Colonic mucosa (tissue), 4 donors: ENCODE measurements around the gene PYGL. TPM values are rescaled to one million over a fixed set of nuclear protein-coding genes. Genes with fewer than 3 reads are reported as not detected.
"Not testable (repeated sequence)": the region's sequence is repeated elsewhere in the genome, so short reads cannot be mapped to it uniquely, and the experiment has no call there.

Experiments
- DNase-seq: peaks from one replicate; pipeline ENCODE4 v3.0.0-alpha.2; 2020
- H3K27ac ChIP-seq: fragments of 200-600 bp; one replicate; pipeline ENCODE4 v1.8.0; 2021
- H3K27me3 ChIP-seq: fragments of 200-600 bp; one replicate; pipeline ENCODE4 v1.8.0; 2021
- H3K36me3 ChIP-seq: fragments of 200-600 bp; one replicate; pipeline ENCODE4 v1.8.0; 2021
- H3K4me1 ChIP-seq: fragments of 200-600 bp; one replicate; pipeline ENCODE4 v1.8.0; 2021; ENCODE audit warnings: mild to moderate bottlenecking
- H3K4me3 ChIP-seq: fragments of 200-600 bp; one replicate; pipeline ENCODE4 v1.8.0; 2021
- H3K9ac ChIP-seq, 2 donors: one replicate each; pipeline ENCODE4 v1.7.0; 2013; ENCODE audit warnings: control low read depth in 2 of 2, low read depth in 2 of 2, low read length in 2 of 2
- H3K9me3 ChIP-seq: fragments of 200-600 bp; one replicate; pipeline ENCODE4 v1.8.0; 2021
- intact Hi-C: fragments of 100-400 bp; cut with DNase I; formaldehyde crosslinking; loops from one replicate; pipeline ENCODE4 v1.14.1; 2022
- total RNA-seq, 2 donors: library from RNA; stranded (reverse); fragmentation: NEBNext Ultra II Directional in 1 of 2; extraction: Animal tissue kit (Norgen Biotek cat#: 25700) in 1 of 2; gene quantifications; one replicate each; pipeline ENCODE4 v1.2.1, GENCODE V29; 2021
- TF ChIP-seq, protein P1 (sequence below): fragments of 200-600 bp; IDR thresholded peaks from one replicate; pipeline ENCODE4 v1.8.0; 2022; ENCODE audit warnings: antibody characterized with exemption, mild to moderate bottlenecking
- donor health status: healthy.
- donor health status: DM: no; HTN: no; CAD: no.
- donor health status: DM: no; HTN: no; CAD: no.

Gene PYGL
- total RNA-seq, 2 donors from 2014 or later: 33.0 to 54.2 TPM

DNA sequence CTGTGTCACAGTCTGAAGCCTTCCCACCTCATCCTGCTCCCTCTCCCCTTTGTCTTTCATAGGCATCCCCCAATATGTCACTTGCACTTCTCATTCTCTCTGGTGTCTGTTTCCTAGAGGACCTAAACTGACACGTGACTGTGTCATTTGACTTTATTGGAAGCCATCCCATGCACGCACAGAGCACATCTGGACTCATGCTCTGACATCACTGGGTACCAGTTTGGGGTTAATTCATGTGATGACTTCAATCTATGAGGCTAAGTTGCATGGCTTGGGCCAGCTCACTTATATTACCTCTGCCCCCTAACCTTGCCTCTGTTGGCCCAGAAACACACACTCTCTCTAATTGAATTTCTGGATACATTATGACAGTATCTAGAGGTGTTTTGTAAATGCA, 21.5 kb downstream of the PYGL start:
- no peak overlapping the region for H3K27ac ChIP-seq
- TF ChIP-seq, protein P1, sequence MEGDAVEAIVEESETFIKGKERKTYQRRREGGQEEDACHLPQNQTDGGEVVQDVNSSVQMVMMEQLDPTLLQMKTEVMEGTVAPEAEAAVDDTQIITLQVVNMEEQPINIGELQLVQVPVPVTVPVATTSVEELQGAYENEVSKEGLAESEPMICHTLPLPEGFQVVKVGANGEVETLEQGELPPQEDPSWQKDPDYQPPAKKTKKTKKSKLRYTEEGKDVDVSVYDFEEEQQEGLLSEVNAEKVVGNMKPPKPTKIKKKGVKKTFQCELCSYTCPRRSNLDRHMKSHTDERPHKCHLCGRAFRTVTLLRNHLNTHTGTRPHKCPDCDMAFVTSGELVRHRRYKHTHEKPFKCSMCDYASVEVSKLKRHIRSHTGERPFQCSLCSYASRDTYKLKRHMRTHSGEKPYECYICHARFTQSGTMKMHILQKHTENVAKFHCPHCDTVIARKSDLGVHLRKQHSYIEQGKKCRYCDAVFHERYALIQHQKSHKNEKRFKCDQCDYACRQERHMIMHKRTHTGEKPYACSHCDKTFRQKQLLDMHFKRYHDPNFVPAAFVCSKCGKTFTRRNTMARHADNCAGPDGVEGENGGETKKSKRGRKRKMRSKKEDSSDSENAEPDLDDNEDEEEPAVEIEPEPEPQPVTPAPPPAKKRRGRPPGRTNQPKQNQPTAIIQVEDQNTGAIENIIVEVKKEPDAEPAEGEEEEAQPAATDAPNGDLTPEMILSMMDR: no peak
- H3K27me3 ChIP-seq: no peaks in the 10 kb centered on the region
- no peaks in the 10 kb centered on the region for H3K9me3 ChIP-seq
- intact Hi-C loops: no loop called here
- DNase-seq: no peak
- no peak overlapping the region for H3K4me3 ChIP-seq
- H3K4me1 ChIP-seq: no peaks in the 10 kb centered on the region
- H3K36me3 ChIP-seq: no peaks in the 10 kb centered on the region
- no peak overlapping the region for H3K9ac ChIP-seq

DNA sequence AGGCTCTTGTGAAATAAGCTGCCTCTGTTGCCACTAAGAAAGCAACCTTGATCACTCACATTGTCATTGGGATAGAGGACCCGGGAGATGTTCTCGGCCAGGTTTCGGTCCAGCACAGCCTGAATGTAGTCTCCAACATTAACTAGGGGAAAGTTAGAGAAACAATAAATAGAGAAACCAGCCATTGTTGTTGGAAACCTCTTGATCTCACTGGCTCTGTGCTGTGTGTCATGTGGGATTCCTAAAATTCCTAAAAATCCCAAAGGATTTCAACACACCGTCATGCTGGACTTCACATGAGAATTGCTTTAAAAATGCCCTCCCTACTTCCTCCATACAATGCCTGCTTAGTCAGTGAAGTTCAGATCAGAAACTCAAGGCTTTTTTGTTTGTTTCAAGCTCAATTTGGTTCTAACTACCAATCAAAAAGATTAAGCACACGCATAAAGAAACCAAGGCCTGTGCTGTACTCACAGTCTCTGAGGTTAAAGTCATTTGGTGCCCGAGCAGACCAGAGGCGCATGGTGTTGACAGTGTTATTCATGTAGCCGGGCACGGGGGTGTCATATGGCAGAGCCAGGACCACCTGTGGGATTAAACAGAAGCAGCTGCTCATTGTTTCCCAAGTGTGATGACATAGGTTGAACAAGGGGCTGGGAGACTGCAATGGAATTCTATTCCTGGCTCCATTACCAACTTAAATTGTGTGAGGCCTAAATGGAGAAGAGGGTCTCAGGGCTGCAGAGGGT, 23.6 kb downstream of the PYGL start:
- Histone ChIP-seq H3K9me3 (no peaks in the 10 kb centered on the region), H3K27me3 (no peaks in the 10 kb centered on the region), H3K4me1 (no peaks in the 10 kb centered on the region), H3K4me3 (no peak overlapping the region), H3K27ac (no peak overlapping the region), H3K36me3 (peaks cover 2% of the 10 kb centered on the region), H3K9ac (no peak overlapping the region)
- intact Hi-C loops: no loop called here
- TF ChIP-seq, protein P1: no peak
- DNase-seq: no peak

DNA sequence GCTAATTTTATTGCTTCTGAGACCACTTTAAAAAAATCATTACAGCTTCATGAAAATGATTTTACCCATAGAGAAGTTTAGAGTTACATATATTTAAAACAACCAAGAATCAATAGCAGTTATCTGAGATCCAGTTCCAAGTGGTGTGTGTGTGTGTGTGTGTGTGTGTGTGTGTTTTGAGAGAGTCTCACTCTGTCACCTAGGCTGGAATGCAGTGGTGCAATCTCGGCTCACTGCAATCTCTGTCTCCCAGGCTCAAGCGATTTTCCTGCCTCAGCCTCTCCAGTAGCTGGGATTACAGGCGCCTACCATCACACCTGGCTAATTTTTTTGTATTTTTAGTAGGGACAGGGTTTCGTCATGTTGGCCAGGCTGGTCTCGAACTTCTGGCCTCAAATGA, 24.8 kb downstream of the PYGL start:
- H3K9ac ChIP-seq, H3K36me3 ChIP-seq, DNase-seq, H3K27me3 ChIP-seq, H3K27ac ChIP-seq, H3K4me3 ChIP-seq, intact Hi-C loops, H3K4me1 ChIP-seq, H3K9me3 ChIP-seq: not testable (repeated sequence)

DNA sequence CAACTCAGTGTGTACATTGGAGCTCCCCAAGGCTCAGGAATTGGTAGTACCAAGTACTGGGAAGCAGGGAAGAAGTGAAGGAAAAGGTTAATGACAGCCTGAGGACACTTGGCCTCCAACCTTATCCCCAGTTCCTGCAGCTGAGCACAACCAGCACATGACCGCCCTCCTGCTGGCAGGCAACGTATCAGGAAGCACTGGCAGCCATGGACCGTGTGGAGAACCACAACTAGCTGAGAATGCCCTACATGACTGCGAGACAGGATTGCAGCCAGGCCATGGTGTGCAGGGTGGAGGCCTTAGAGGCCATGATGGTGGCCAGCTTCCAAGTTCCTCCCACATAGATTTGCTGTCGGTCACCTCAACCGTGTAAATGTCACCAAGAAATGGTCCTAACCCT, 26.8 kb downstream of the PYGL start:
- H3K27ac ChIP-seq: no peak overlapping the region
- H3K36me3 ChIP-seq: peaks cover 6% of the 10 kb centered on the region
- no peak for DNase-seq
- intact Hi-C loops: no loop called here
- H3K9me3 ChIP-seq: no peaks in the 10 kb centered on the region
- H3K4me1 ChIP-seq: no peaks in the 10 kb centered on the region
- TF ChIP-seq, protein P1: no peak
- H3K9ac ChIP-seq: no peak overlapping the region
- H3K4me3 ChIP-seq: no peak overlapping the region
- no peaks in the 10 kb centered on the region for H3K27me3 ChIP-seq

DNA sequence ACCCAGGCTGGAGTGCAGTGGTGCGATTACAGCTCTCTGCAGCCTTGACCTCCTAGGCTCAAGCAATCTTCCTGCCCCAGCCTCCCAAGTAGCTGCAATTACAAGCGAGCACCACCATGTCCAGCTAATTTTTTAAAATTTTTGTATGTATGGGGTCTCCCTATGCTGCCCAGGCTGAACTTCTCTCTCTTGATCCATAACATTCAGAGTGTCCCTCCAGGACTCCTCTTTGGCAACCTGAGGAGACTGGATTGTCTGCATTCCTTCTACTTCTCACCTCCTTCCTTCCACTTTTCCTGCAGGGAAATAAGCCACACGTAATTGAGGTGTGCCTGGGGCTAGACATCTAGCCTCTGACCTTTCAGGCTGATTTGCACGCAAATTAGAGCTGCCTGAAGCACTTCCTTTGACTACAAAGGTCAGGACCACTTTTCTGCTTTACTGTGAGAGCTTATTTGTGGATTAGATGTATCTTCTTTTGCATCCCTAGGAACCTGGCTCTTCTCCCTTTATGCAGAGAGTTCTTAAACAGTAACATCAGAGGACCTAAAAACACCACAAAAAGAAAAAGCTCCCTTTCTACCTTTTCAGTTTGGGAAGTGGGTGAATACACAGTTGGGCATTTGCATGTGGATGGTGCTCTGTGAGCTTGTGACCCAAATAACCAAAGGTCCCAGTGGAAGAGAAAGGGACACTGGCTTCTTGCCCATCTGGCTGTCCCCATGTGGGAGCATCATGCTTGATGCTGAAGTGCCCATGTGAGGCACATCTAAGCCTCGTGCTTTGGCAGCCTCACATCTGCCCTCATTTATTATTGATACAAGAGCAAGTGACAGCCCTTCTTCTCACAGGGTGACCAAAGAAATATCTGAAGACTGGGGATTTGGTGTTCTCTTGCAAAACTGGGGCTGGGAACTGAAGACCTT, 33.5 kb downstream of the PYGL start:
- DNase-seq: no peak
- Histone ChIP-seq H3K27me3 (no peaks in the 10 kb centered on the region), H3K4me3 (no peak overlapping the region), H3K9me3 (no peaks in the 10 kb centered on the region), H3K36me3 (peaks cover 4% of the 10 kb centered on the region), H3K27ac (no peak overlapping the region), H3K9ac (no peak overlapping the region), H3K4me1 (no peaks in the 10 kb centered on the region)
- intact Hi-C loops: no loop called here
- TF ChIP-seq, protein P1: no peak
